ENCODE measurements around the gene TBC1D8.

TBC1D8 gene

DNA sequence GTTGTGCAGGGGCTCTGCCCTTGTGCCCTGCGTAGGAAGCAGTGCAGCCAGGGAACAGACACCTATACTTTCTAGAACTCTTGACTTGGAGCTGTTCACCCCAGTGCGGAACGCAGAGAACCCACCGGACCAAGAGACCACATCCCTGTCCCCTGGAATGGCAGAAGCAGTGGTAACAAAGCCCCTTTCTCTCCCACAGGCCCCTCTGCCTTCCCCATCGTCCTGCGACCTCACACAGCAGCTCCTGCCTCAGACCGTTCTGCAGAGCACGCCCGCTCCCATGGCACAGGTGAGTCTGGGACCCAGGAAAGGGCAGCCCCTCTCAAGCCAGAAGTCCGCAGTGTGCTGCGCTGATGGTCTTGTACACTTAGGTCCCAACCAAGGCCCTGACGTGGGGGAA lies 173.7 kb downstream of the TBC1D8 start:
- DNase-seq (ENCODE audit: low read depth in 2 of 2): no peak

DNA sequence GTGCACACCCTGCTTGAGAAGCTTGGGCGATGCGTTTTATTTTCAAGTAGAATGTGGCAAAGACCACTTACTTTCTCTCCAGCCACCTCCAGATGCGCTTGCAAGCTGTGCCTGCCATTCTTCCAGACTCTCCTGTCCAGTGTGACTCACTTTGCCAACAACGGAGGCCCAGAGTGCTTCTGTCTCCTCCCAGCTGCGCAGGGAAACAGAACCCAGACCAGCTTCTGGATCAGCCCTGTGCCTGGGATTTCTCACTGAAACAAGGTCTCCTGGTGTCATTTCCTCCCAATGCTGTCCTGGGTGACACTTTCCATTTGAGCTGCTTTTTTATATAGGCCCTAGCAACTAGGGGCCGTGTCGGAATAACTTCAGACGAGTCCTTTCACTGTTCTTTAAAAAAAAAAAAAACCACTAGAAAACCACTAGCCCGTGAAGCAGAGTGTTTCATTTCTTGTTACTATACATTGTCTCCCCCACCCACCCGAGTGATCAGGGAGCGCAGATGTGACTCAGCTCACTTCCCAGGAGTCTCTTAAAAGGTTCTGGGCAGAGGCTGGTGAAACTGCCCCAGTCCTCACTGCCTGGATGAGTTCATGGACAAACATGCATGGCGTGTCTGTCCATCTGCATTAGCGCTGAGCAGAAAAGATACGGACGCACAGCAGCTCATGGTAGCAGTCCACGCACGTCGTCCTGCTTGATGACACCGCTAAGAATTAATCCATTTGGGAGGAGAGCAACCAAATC lies 174.4 kb downstream of the TBC1D8 start:
- no peak for DNase-seq (ENCODE audit: low read depth in 2 of 2)

DNA sequence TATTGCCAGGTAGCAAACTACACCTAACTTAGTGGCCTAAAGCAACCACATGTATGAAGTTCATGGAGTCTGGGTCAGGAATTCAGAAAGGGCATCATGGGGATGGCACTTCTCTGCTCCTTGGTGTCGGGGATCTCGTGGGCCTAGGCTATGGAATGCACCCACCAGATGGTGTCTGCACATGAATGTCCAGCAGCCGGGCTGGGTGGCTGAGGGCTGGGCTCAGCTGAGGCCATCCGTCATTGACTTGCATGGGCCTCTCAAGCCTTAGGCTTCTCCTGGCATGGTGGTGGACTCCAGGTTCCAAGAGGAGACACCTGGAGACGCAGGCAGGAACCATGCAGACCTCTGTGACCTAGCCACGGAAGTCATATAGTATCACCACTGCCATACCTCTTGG lies 175.1 kb downstream of the TBC1D8 start:
- no peak for DNase-seq (ENCODE audit: low read depth in 2 of 2)

DNA sequence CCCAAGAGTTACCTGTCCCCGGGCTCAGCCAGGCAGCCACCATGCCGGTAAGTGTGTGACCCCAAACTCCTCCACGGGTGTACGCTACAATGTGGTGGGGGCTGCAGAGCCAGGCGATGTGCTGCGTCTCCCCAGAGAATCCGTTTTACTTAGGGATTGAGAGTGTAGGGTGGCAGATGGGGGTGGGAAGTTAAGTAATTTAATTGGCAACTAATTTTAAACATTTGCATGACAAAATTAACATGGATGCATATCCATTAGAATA lies 175.7 kb downstream of the TBC1D8 start:
- DNase-seq (ENCODE audit: low read depth in 2 of 2): no peak

DNA sequence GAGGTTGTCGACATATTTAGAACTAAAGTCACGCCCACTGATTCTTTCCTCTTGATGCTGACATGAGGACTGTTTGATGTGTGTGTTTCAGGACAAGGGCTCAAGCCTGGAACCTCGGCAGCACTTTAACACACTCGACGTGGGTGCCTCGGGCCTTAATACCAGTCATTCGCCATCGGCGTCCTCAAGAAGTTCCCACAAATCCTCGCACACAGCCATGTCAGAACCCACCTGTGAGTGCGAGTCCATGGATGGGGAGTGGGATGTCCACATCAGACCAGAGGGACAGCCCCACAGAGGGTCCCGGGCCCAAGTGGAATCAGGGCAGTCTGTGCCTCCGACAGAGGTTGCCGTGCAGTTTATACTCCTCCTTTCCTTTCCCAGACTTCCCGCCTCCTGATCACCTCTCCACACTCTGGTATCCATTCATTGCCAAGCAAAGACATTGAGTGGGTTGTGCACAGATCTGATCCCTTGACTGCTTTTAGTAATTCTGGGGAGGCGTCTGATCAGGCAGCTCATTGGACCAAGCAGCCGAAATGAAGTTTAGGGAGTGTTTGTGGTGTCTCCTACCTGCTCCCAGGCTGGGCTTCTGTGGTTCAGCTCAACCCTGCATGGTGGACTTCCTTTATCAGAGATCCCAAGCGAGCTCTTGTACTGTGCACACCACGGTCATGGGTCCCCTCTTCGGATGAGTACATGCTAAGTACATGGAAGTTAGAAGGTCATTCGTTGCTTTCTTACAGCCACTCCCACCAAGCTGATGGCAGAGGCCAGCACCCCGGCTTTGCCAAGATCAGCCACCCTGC lies 176.3 kb downstream of the TBC1D8 start:
- DNase-seq (ENCODE audit: low read depth in 2 of 2): no peak

DNA sequence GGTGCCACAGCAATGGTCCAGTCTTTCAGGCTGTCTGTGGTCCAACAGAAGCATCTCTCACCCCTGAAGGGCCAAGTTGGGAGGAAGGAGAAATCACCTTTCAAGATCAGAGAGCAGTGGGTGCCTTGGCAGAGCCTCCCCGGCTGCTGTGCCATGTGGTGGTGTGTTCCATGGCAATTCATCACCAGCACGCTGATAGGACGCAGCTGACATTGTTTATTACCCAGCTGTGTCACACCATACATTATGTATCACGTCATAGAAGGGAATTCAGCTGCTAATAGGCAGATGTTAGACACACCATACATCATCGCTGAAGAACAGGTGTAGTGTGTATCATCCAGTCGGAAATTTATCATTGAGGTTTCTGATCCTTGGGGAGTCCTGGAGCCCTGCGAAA lies 178.7 kb downstream of the TBC1D8 start:
- no peak for DNase-seq (ENCODE audit: low read depth in 2 of 2)

DNA sequence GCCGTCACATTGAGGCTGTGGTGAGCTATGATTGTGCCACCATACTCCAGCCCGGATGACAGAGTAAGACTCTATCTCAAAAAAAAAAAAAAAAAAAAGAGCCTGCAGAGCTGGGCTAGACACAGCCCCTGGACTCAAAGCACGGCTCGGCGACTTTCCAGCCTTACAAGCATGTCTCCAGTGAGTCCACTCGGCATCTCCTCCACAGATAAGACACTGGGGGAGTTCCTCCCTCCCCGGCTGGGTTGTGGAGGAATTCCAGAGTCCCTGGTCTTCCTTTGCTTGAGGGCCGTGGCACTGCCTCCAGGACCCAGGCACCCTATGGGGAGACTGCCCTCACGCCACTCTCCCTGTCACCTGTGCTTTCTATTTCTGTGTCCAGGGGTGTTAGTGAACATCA lies 180.0 kb downstream of the TBC1D8 start:
- no peak for DNase-seq (ENCODE audit: low read depth in 2 of 2)

DNA sequence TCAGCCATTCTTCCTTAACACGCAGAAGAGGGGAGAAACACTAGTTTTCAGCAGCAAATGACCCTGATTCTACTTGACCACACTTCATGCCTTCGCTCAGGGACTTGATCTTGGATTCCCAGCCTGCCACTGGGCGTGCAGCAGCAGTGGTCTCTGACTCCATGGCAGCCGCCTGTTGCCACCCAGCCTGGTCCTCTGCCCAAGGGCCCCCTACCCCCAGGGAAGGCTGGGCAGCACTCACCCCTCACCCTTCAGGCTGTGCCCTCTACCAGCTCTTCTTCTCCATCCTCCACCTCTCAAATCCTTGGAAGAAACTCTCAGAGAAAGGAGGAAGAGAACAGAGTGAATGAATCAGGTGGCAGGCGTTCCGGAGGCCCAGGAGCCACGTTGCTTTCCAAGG lies 181.2 kb downstream of the TBC1D8 start:
- DNase-seq (ENCODE audit: low read depth in 2 of 2): no peak

DNA sequence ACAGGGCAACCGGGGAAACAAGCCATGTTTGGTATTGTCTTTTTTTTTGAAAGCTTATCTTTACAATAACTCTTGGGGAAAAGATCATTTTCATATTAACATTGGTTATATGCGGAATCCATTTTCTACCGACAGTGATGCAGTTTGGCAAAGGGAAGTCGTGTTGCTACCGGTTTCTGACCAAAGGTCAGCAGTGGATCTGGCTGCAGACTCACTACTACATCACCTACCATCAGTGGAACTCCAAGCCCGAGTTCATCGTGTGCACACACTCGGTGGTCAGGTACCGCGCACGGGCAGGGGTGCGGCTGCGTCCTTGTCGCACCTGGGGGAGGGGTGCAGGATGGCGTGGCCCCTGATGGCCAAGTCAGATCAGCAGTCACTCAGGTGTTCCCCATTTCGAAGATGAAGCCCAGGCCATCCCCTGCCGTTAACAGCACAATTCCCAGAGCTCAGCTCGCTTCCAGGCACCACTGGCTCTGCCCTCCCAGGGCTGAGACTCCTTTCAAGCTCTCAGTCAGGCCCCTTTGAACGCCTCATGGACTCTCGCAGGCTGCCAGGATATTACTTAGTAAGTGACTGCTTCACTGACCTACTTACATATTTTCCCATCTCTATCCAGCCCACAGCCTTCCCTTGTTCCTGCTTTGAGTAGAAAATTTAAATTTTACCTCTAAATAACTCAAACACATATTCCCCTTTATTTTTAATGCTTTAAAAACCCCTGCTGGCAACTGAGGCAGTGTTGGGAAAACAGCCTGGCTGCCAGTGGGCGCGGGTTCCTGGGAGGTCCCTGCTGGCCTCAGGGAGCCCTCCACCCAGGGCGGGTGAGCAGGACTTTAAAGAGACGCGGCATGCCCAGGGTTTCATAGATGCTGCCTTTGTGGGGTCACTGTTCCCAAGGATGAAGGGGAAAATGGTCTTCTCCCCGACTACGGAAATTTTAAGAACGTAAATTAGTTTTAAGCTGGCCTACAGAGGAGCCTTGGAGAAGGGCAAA lies 182.7 kb downstream of the TBC1D8 start:
- DNase-seq (ENCODE audit: low read depth in 2 of 2): no peak

DNA sequence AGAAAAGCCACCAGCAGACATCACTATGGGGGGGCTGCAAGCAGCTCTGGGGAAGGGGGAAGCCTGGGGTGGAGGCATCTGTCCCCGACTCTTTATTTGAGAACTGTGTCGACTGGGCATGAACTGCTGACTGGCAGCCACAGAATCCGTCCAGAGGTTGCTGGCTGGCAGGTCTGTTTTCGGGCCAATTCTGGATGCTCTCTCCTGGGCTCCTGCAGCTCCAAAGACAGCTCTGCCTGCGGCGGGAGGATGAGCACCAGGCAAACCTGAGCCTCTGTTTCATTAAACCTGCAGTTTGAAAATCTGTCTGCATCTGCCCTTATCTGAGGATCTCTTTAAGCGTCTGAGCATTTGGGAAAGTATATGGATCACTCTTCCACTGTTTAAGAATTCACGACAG lies 183.5 kb downstream of the TBC1D8 start:
- DNase-seq (ENCODE audit: low read depth in 2 of 2): no peak

DNA sequence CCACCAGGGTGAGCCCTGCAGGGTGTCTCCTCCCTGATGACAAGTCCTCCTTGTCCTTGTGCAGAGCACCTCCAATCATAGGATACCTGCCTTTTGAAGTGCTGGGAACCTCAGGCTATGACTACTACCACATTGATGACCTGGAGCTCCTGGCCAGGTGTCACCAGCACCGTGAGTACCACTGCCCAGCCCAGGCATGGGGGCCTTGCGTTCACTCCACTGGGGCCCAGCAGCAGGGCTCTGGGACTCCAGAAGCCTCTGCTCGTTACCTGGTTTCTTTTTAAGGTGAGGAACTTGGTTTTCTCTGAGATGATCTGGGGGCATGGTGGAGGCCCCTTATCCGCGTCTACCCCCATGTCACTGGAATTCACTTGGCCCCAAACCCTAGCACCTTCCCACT lies 185.6 kb downstream of the TBC1D8 start:
- DNase-seq (ENCODE audit: low read depth in 2 of 2): no peak

DNA sequence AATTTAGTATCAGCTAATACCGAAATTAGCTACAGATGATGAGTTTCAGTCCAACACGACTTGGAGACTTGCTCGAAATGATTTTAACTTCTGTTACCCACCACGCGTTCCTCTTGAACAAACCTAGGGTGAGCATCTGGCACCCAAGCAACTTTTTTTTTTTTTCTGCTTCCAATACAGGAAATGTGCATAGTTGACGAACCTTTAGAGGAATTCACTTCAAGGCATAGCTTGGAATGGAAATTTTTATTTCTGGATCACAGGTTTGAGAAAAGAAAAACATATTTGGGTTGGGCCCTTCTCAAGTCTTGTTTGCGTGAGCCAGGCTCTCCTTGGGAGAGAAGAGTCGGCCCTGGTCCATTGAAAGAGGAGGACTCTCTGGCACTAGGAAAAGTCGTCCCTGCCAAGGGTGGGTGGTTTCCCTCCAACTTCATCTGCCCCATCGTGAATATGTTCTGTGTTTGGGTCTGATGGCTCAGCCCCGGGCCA lies 186.5 kb downstream of the TBC1D8 start:
- DNase-seq (ENCODE audit: low read depth in 2 of 2): no peak

DNA sequence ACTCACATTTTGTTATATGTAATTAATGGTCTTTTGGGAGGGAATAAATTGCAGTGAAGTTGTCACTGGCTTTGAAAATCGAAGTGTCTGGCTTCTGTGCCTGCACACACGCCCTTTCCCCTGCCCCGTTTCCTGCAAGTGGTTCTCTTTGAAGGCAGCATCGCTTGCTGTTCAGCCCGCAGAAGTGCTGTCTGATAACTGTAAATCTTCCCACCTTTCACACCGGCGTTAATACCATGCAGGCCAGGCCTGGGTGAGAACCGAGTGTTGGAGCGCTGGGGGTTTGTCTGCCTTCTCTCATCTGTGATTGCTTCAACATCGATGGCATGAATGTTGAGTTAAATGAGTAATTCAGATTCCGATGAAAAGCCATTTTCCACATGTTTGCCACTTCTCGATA lies 187.0 kb downstream of the TBC1D8 start:
- no peak for DNase-seq (ENCODE audit: low read depth in 2 of 2)

DNA sequence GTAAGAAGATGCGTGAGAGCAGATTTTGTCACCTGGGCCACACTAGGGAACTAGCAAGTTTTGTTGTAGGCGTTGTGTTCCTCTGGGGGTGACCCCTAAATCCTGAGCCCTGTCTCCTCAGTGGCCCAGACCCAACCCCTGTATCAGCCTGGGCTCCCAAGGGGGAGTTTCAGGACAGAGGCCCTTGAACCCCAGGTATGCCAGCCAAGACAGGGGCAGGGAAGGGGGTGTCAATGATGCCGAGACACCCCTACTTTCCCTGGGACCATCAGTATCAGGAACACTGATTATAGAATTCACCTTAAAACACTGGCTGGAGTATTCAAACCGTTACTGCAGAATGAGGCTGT lies 188.2 kb downstream of the TBC1D8 start:
- DNase-seq (ENCODE audit: low read depth in 2 of 2): no peak

DNA sequence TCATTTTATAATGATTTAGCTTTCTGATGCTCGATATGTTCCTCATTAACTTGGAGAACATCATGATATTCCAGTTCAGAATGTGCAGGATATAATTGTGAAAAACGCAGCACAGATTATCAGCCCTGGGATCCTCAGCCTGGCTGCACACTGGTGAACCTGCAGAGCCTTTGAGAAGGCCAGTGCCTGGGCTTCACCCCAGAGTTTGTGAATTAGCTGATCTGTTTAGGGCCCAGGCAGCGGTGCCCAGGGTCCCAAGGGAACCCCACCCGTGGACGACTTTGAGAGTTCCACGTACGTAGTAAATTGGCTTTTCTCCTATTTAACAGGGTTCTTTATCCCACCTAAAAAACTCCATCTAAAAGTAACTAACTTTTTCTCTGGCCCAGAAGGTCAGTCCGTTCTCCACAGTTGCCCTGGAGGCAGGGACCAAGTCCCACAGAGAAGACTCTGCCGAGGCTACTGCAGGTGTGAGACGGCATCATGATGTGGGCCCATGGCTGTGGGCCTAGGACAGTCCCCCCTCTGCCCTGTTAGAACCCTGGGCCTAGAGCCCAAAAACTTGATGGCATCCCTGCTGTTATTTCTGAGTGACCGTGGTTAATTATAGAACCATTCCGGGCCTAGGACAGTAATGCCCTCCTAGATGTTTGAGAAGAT lies 188.7 kb downstream of the TBC1D8 start:
- no peak for DNase-seq (ENCODE audit: low read depth in 2 of 2)

DNA sequence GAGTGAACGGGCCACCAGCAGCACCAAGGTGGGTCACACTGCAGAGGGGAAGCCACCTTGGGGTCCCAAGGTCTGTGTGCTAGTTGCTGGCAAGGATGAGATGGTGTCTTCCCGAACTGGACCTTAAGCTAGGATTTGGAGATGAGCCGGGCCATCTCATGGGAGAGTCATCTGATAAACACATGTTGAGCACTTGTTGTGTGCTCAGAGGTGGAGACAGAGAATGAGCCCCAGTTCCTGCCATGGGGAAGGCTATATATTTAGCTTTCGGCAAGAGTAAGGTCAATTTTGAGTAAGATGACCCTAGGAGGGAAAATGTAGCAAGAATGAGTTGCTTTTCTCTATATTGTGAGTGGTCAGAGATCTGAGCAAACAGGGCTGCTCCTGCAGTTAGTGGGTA lies 190.5 kb downstream of the TBC1D8 start:
- DNase-seq (ENCODE audit: low read depth in 2 of 2): no peak

DNA sequence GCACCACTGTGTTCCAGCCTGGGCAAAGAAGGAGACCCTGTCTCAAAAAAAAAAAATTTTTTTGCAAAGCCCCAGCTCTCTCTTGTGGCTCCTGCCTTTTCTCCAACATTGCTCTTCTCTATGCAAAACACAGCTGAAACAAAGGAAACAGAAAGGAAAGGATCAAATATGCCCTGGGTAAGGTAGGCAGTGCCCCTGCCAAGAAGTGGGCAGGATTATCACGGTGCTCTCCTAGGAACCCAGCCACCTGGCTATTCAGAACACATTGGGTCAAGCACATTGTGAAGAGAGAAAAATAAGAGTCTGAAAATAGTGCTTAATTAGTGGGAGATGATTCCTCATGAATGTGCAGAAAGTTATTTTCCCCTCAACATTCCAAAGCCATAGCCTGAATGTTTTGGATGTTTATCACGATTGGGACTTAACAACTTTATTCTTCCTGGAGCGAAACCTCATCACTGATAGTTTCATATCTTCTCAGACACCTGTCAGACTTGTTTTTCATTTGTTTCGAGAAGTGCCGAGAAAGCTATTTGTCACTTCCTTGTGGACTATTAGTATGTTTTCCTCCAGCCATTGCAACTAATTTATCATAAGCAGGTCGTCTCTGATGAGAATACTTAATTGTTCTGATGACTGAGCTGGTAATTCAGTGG lies 191.8 kb downstream of the TBC1D8 start:
- DNase-seq (ENCODE audit: low read depth in 2 of 2): no peak

DNA sequence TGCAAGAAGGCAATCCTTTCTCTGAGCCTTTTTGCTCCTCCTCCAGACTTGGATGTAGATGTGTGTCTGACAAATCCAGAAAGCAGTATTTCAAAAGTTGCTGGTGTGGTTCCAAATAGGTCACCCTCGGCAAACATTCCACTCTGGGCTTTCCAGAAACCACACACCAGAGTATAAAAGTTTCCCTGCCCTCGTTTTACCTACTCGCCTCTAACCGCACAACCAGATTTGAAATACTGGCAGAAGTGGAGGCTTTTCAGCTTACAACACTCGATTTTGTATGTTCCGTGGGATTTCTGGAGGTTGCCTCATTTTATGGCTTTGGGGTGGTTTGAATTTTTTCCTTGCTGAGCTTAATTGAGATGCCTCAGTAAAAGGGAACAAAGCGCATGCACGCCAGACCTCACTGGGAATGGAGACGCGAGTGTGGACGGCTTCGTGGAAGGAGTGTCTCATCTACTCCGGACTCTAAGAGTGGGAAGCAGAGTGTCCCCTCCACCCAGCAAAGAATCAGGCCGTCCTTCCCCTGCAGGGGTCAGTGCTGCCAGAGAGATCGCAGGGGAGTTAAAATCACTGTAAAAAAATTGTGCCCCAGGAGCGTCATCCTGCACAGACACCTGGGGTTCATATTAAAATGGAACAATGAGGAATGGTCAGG lies 193.1 kb downstream of the TBC1D8 start:
- DNase-seq (ENCODE audit: low read depth in 2 of 2): no peak

All from stimulated activated CD4-positive, alpha-beta T cell treated with anti-CD3 and anti-CD28 coated beads, Interleukin-1b, Interleukin-23, amount 100 ng/mL, for 4 hours (primary cell).